ENCODE measurements around the gene ING4.

ING4 gene

DNA sequence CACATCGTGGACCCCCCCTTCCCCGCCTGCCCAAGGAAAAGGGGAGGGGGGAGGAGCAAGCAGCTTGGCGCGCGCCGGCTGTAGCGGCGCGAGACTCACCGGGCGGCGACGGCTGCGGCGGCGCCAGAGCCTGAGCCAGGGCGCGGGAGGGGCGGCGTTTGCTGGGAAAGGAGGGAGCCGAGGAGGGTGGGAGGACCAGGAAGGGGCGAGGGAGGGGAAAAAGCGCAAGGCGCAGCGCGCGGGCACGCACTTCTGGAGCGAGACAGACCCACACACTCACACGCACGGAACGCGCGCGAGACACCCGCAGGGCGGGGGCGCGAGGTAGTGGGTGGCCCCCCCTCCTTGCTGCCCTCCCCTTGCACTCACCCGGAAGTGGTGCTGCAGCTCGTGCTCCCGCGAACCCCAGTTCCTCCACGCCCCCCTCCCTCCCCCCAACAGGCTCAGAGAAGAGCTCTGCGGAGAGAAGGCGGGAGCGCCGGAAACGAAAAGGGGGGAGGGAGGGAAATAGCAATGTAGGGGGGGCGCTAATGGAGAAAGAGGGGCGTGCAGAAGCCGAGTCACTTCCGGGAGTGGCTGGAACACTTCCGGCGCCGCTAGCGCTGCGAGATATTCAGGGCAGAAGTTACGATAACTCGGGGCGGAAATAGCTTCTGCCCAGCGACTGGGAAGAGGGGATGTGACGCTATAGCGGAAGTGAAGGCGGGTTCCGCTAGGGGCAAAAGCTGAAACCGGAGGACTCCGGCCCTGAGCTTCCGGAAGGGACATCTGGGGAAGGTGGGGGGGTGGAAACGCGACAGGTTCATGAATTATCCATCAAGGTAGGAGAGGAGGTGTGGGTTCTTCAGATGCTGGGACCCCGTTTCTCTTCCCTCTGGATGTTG is 26.3 kb upstream of the ING4 start, which contains the start of gene ZNF384:
ZNF384 (minus strand) TSS at position 377 of the 884 bp plus-strand sequence. CDS start 9,855 bp downstream, outside the sequence.
- ATAC-seq = peak; percentile 87
- TF ChIP-seq ZFP3 (CRISPR knock-in tag; IDR thresholded peaks at IDR 0.05) (0 out of 2 replicates have a peak, but pooled peaks have one; percentile 43), RARB (CRISPR knock-in tag; IDR thresholded peaks at IDR 0.05) (no peak), GLIS3 (CRISPR knock-in tag; IDR thresholded peaks at IDR 0.05) (no peak), ZNF8 (CRISPR knock-in tag; IDR thresholded peaks at IDR 0.05) (peak; percentile 36; the same call in 1 of the 2 replicates), ZNF70 (CRISPR knock-in tag; IDR thresholded peaks at IDR 0.05) (no peak), ESRRG (CRISPR knock-in tag; IDR thresholded peaks at IDR 0.05) (peak; percentile 39; the same call in 1 of the 2 replicates), PPARA (CRISPR knock-in tag; IDR thresholded peaks at IDR 0.05; ENCODE audit: borderline replicate concordance) (no peak), ZNF565 (CRISPR knock-in tag; conservative IDR thresholded peaks at IDR 0.05; ENCODE audit: low read depth) (no peak), ZC3H10 (CRISPR knock-in tag; IDR thresholded peaks at IDR 0.05) (no peak)
- TF ChIP-seq, protein P1, sequence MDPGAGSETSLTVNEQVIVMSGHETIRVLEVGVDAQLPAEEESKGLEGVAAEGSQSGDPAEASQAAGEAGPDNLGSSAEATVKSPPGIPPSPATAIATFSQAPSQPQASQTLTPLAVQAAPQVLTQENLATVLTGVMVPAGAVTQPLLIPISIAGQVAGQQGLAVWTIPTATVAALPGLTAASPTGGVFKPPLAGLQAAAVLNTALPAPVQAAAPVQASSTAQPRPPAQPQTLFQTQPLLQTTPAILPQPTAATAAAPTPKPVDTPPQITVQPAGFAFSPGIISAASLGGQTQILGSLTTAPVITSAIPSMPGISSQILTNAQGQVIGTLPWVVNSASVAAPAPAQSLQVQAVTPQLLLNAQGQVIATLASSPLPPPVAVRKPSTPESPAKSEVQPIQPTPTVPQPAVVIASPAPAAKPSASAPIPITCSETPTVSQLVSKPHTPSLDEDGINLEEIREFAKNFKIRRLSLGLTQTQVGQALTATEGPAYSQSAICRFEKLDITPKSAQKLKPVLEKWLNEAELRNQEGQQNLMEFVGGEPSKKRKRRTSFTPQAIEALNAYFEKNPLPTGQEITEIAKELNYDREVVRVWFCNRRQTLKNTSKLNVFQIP (CRISPR knock-in tag; IDR thresholded peaks at IDR 0.05; ENCODE audit: borderline replicate concordance, low read depth) = 0 out of 2 replicates have a peak, but pooled peaks have one; percentile 6
- TF ChIP-seq, protein P2, sequence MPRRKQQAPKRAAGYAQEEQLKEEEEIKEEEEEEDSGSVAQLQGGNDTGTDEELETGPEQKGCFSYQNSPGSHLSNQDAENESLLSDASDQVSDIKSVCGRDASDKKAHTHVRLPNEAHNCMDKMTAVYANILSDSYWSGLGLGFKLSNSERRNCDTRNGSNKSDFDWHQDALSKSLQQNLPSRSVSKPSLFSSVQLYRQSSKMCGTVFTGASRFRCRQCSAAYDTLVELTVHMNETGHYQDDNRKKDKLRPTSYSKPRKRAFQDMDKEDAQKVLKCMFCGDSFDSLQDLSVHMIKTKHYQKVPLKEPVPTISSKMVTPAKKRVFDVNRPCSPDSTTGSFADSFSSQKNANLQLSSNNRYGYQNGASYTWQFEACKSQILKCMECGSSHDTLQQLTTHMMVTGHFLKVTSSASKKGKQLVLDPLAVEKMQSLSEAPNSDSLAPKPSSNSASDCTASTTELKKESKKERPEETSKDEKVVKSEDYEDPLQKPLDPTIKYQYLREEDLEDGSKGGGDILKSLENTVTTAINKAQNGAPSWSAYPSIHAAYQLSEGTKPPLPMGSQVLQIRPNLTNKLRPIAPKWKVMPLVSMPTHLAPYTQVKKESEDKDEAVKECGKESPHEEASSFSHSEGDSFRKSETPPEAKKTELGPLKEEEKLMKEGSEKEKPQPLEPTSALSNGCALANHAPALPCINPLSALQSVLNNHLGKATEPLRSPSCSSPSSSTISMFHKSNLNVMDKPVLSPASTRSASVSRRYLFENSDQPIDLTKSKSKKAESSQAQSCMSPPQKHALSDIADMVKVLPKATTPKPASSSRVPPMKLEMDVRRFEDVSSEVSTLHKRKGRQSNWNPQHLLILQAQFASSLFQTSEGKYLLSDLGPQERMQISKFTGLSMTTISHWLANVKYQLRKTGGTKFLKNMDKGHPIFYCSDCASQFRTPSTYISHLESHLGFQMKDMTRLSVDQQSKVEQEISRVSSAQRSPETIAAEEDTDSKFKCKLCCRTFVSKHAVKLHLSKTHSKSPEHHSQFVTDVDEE (CRISPR knock-in tag; IDR thresholded peaks at IDR 0.05) = peak; percentile 60; the same call in 1 of the 2 replicates
- TF ChIP-seq, protein P3, sequence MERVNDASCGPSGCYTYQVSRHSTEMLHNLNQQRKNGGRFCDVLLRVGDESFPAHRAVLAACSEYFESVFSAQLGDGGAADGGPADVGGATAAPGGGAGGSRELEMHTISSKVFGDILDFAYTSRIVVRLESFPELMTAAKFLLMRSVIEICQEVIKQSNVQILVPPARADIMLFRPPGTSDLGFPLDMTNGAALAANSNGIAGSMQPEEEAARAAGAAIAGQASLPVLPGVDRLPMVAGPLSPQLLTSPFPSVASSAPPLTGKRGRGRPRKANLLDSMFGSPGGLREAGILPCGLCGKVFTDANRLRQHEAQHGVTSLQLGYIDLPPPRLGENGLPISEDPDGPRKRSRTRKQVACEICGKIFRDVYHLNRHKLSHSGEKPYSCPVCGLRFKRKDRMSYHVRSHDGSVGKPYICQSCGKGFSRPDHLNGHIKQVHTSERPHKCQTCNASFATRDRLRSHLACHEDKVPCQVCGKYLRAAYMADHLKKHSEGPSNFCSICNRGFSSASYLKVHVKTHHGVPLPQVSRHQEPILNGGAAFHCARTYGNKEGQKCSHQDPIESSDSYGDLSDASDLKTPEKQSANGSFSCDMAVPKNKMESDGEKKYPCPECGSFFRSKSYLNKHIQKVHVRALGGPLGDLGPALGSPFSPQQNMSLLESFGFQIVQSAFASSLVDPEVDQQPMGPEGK (CRISPR knock-in tag; IDR thresholded peaks at IDR 0.05; ENCODE audit: borderline replicate concordance) = peak; percentile 94

DNA sequence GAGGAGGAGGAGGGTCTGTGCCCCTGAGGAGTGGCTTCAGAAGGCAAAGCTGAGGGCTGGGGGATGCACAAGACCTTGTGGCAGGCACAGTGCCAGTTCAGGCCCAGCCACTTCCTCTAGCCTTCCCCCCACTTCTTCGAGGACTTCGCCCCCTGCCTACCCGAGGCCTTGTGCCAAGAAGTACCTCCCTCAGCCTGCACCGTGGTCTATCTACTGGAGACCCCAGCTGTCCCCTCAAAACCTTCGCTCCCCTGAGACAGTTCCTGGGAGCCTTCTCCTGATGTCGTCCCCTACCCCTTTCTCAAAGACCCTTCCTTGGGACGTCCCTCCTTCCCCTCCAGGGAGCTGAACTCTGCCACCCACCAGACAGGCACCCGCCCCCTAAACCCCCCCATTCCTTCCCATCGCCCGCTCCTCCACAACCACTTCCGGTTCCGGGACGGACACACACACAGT is 25.7 kb upstream of the ING4 start:
- no peak; the same call in 2 of the 3 replicates for ATAC-seq
- TF ChIP-seq OSR1 (CRISPR knock-in tag; IDR thresholded peaks at IDR 0.05) = no peak
- no peak for TF ChIP-seq GLIS3 (CRISPR knock-in tag; IDR thresholded peaks at IDR 0.05)
- no peak for TF ChIP-seq RARB (CRISPR knock-in tag; IDR thresholded peaks at IDR 0.05)
- TF ChIP-seq ISL1 (CRISPR knock-in tag; IDR thresholded peaks at IDR 0.05) = no peak
- no peak for TF ChIP-seq ZFP30 (CRISPR knock-in tag; IDR thresholded peaks at IDR 0.05)
- no peak for TF ChIP-seq BACH2 (CRISPR knock-in tag; IDR thresholded peaks at IDR 0.05; ENCODE audit: borderline replicate concordance)
- no peak for TF ChIP-seq ZC3H10 (CRISPR knock-in tag; IDR thresholded peaks at IDR 0.05)
- TF ChIP-seq ZNF565 (CRISPR knock-in tag; conservative IDR thresholded peaks at IDR 0.05; ENCODE audit: low read depth) = no peak
- TF ChIP-seq, protein P1 (CRISPR knock-in tag; IDR thresholded peaks at IDR 0.05; ENCODE audit: borderline replicate concordance, low read depth) = no peak
- TF ChIP-seq ARNTL (CRISPR knock-in tag; IDR thresholded peaks at IDR 0.05; ENCODE audit: borderline replicate concordance, low read depth) = no peak
- no peak for TF ChIP-seq ZFP3 (CRISPR knock-in tag; IDR thresholded peaks at IDR 0.05)
- TF ChIP-seq, protein P4, sequence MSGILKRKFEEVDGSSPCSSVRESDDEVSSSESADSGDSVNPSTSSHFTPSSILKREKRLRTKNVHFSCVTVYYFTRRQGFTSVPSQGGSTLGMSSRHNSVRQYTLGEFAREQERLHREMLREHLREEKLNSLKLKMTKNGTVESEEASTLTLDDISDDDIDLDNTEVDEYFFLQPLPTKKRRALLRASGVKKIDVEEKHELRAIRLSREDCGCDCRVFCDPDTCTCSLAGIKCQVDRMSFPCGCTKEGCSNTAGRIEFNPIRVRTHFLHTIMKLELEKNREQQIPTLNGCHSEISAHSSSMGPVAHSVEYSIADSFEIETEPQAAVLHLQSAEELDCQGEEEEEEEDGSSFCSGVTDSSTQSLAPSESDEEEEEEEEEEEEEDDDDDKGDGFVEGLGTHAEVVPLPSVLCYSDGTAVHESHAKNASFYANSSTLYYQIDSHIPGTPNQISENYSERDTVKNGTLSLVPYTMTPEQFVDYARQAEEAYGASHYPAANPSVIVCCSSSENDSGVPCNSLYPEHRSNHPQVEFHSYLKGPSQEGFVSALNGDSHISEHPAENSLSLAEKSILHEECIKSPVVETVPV (CRISPR knock-in tag; IDR thresholded peaks at IDR 0.05) = no peak
- TF ChIP-seq, protein P2 (CRISPR knock-in tag; IDR thresholded peaks at IDR 0.05) = no peak
- TF ChIP-seq ZNF70 (CRISPR knock-in tag; IDR thresholded peaks at IDR 0.05) = no peak
- TF ChIP-seq, protein P5, sequence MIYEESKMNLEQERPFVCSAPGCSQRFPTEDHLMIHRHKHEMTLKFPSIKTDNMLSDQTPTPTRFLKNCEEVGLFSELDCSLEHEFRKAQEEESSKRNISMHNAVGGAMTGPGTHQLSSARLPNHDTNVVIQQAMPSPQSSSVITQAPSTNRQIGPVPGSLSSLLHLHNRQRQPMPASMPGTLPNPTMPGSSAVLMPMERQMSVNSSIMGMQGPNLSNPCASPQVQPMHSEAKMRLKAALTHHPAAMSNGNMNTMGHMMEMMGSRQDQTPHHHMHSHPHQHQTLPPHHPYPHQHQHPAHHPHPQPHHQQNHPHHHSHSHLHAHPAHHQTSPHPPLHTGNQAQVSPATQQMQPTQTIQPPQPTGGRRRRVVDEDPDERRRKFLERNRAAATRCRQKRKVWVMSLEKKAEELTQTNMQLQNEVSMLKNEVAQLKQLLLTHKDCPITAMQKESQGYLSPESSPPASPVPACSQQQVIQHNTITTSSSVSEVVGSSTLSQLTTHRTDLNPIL (CRISPR knock-in tag; IDR thresholded peaks at IDR 0.05; ENCODE audit: low read depth) = no peak
- TF ChIP-seq CSDC2 (CRISPR knock-in tag; IDR thresholded peaks at IDR 0.05) = no peak
- TF ChIP-seq ZNF8 (CRISPR knock-in tag; IDR thresholded peaks at IDR 0.05) = no peak
- TF ChIP-seq ESRRG (CRISPR knock-in tag; IDR thresholded peaks at IDR 0.05) = no peak
- TF ChIP-seq, protein P3 (CRISPR knock-in tag; IDR thresholded peaks at IDR 0.05; ENCODE audit: borderline replicate concordance) = no peak; the same call in 1 of the 2 replicates

Data from SK-N-SH treated with all-trans-retinoic acid at 6 μM for 48 hours (cell line).